Karpas-422 (cell line): ENCODE data around the gene FKBP15. TPM values are rescaled to one million over a fixed set of nuclear protein-coding genes. Genes with fewer than 3 reads are reported as not detected.

Experiments used
- DNase-seq: peaks from one replicate; pipeline ENCODE4 v3.0.0-alpha.2; 2015
- H2AFZ ChIP-seq: fragments of 200-600 bp; sonication (generic); 2 replicates; pipeline ENCODE4 v1.6.1; 2014; ENCODE audit warnings: antibody characterized with exemption, low read length, mixed read lengths
- H3K27ac ChIP-seq: fragments of 200-600 bp; sonication (generic); 2 replicates; pipeline ENCODE4 v1.5.1; 2014; ENCODE audit warnings: mild to moderate bottlenecking, low read length, moderate library complexity
- H3K27me3 ChIP-seq: fragments of 200-600 bp; sonication (generic); 2 replicates; pipeline ENCODE4 v1.6.1; 2014; ENCODE audit warnings: low read length, mixed read lengths
- H3K36me3 ChIP-seq: fragments of 200-600 bp; sonication (generic); 2 replicates; pipeline ENCODE4 v1.6.1; 2014; ENCODE audit warnings: low read length, mixed read lengths; ENCODE audit not compliant: insufficient read depth
- H3K4me1 ChIP-seq: fragments of 200-600 bp; sonication (generic); 2 replicates; pipeline ENCODE4 v1.6.1; 2014; ENCODE audit warnings: mild to moderate bottlenecking, low read length, mixed read lengths
- H3K4me2 ChIP-seq: fragments of 200-600 bp; sonication (generic); 2 replicates; pipeline ENCODE4 v1.6.1; 2014; ENCODE audit warnings: low read length, low read depth, mild to moderate bottlenecking; ENCODE audit not compliant: poor library complexity, severe bottlenecking
- H3K4me3 ChIP-seq: fragments of 200-600 bp; sonication (generic); 2 replicates; pipeline ENCODE4 v1.5.1; 2014; ENCODE audit warnings: mild to moderate bottlenecking, antibody characterized with exemption, low read length, mixed read lengths
- H3K79me2 ChIP-seq: fragments of 200-600 bp; sonication (generic); 2 replicates; pipeline ENCODE4 v1.6.1; 2014; ENCODE audit warnings: mild to moderate bottlenecking, low read length, mixed read lengths
- H3K9ac ChIP-seq: fragments of 200-600 bp; sonication (generic); 2 replicates; pipeline ENCODE4 v1.6.0; 2014; ENCODE audit warnings: low read length
- H3K9me2 ChIP-seq: fragments of 200-600 bp; sonication (generic), shearing (Covaris generic); replicated peaks from 2 replicates; pipeline ENCODE4 v1.6.0; 2014; ENCODE audit warnings: mild to moderate bottlenecking, low read length, moderate library complexity; ENCODE audit not compliant: insufficient read depth
- H3K9me3 ChIP-seq: fragments of 300-700, 200-600 bp; sonication (generic); 2 replicates; pipeline ENCODE4 v1.6.1; 2014; ENCODE audit warnings: low read length, mixed read lengths
- H4K20me1 ChIP-seq: fragments of 200-600 bp; sonication (generic); 2 replicates; pipeline ENCODE4 v1.6.1; 2014; ENCODE audit warnings: mild to moderate bottlenecking, antibody characterized with exemption, low read length, low read depth; ENCODE audit not compliant: insufficient read depth
- total RNA-seq: library from RNA; depleted of rRNA; stranded (reverse); fragments of >200 nt; shearing (Covaris generic); gene quantifications from 2 replicates; pipeline ENCODE4 v1.2.3, GENCODE V29; 2014; ENCODE audit warnings: low replicate concordance

Gene FKBP15
- total RNA-seq, 1 experiment from 2014 or later = 65.1 TPM

DNA sequence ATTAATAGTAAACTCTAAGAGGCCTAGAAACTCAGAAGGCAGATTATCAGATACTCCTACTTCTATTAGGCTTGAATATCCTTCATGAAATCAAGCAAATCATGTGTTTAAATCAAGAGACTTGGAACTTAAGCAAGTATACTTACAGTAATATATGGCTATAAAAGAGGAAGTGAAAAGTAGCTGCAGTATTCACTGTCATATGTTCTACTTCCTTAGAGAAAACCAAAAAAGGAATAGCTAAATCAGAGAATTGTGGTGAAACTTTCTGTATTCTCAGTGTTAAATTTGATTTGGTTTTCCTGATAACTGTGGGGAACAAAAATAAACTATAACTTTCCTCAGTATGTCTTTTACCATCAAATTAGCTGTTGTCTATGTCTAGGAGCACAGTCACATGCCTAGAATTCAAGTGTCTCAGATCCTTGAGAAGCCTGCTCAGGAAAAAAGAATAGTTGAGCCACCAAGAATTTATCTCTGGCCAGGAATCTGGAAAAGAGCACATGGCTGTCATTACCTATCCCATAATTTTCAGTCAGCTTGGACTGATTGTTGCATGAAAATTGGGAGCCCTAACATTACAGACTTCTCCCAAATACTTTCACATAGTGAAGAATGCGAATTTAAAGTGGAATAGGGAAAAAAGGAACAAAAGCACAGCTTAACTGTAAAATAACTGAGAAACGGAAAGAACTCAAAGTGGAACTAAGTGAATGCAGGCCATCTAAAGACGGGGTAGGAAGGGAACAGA is 1.7 kb downstream of the FKBP15 start:
- no peaks in the 10 kb centered on the region for H3K27me3 ChIP-seq
- peak overlapping the region; percentile 90 for H3K4me3 ChIP-seq
- DNase-seq = peak; percentile 77
- H3K79me2 ChIP-seq = peaks cover 91% of the 10 kb centered on the region
- H3K4me1 ChIP-seq = peaks cover 58% of the 10 kb centered on the region
- peak overlapping the region; percentile 92 for H3K27ac ChIP-seq
- H3K9me2 ChIP-seq = no peaks in the 10 kb centered on the region
- no peaks in the 10 kb centered on the region for H3K9me3 ChIP-seq
- peak overlapping the region; percentile 97 for H3K4me2 ChIP-seq
- no peak overlapping the region for H2AFZ ChIP-seq
- 0 out of 2 replicates have a peak, but pooled peaks cover 2% of the 10 kb centered on the region for H4K20me1 ChIP-seq
- H3K9ac ChIP-seq = peak overlapping the region; percentile 86
- peaks cover 11% of the 10 kb centered on the region for H3K36me3 ChIP-seq

DNA sequence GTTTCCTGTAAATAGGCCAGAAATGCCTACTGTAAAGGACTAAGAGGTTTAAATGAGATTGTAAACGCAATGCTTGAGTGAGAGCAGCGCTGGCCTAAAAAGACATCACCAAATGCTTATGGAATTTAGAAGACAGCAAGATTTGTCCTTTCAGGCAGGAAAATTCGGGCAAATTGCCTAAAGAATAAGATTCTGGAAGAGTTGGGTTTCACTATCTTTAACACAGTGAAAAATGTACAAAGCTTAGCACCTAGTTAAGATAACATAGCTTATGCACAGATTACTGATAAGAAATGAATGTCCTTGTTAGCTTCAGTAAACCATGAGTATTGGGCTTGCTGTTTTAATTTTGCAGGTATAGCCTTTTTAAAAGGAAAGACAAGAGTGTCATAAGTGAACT is 4.7 kb downstream of the FKBP15 start:
- Histone ChIP-seq H3K27me3 (no peaks in the 10 kb centered on the region), H3K9ac (no peak overlapping the region), H3K4me1 (peaks cover 38% of the 10 kb centered on the region), H3K36me3 (peaks cover 17% of the 10 kb centered on the region), H2AFZ (no peak overlapping the region), H3K27ac (no peak overlapping the region), H4K20me1 (0 out of 2 replicates have a peak, but pooled peaks cover 10% of the 10 kb centered on the region), H3K4me2 (no peak overlapping the region), H3K4me3 (no peak overlapping the region), H3K9me2 (no peaks in the 10 kb centered on the region), H3K79me2 (peaks cover 90% of the 10 kb centered on the region), H3K9me3 (no peaks in the 10 kb centered on the region)
- DNase-seq = peak; percentile 37

- 0 out of 2 replicates have a peak, but pooled peaks cover 10% of the 10 kb centered on the region for H4K20me1 ChIP-seq
- H3K4me1 ChIP-seq = peaks cover 37% of the 10 kb centered on the region
- H3K9me3 ChIP-seq = no peaks in the 10 kb centered on the region
- no peak overlapping the region for H3K4me3 ChIP-seq
- peaks cover 17% of the 10 kb centered on the region for H3K36me3 ChIP-seq
- H3K9me2 ChIP-seq = no peaks in the 10 kb centered on the region
- H3K4me2 ChIP-seq = no peak overlapping the region
- peak; percentile 75 for DNase-seq
- peaks cover 80% of the 10 kb centered on the region for H3K79me2 ChIP-seq
- H3K27ac ChIP-seq = peak overlapping the region; percentile 45
- H3K9ac ChIP-seq = no peak overlapping the region
- no peak overlapping the region for H2AFZ ChIP-seq
- no peaks in the 10 kb centered on the region for H3K27me3 ChIP-seq
Observed at GRCh38 chr9:113215132-113215531, 5.9 kb downstream of the FKBP15 start.

GRCh38 chr9:113210815-113211214 is 10.3 kb downstream of the FKBP15 start:
- Histone ChIP-seq H3K9me2 (no peaks in the 10 kb centered on the region), H2AFZ (no peak overlapping the region), H3K9me3 (no peaks in the 10 kb centered on the region), H3K9ac (no peak overlapping the region), H3K4me3 (no peak overlapping the region), H4K20me1 (0 out of 2 replicates have a peak, but pooled peaks cover 10% of the 10 kb centered on the region), H3K4me1 (peaks cover 24% of the 10 kb centered on the region), H3K79me2 (peaks cover 69% of the 10 kb centered on the region), H3K4me2 (no peak overlapping the region), H3K27ac (no peak overlapping the region), H3K27me3 (no peaks in the 10 kb centered on the region), H3K36me3 (peaks cover 44% of the 10 kb centered on the region)
- no peak for DNase-seq

- H3K27ac ChIP-seq = no peak overlapping the region
- H3K79me2 ChIP-seq = peaks cover 39% of the 10 kb centered on the region
- DNase-seq = peak; percentile 12
- no peak overlapping the region for H3K4me2 ChIP-seq
- H3K9me3 ChIP-seq = no peaks in the 10 kb centered on the region
- no peaks in the 10 kb centered on the region for H3K9me2 ChIP-seq
- peaks cover 64% of the 10 kb centered on the region for H3K36me3 ChIP-seq
- no peak overlapping the region for H2AFZ ChIP-seq
- peaks cover 19% of the 10 kb centered on the region for H3K4me1 ChIP-seq
- H4K20me1 ChIP-seq = no peaks in the 10 kb centered on the region
- H3K27me3 ChIP-seq = no peaks in the 10 kb centered on the region
- no peak overlapping the region for H3K4me3 ChIP-seq
- no peak overlapping the region for H3K9ac ChIP-seq
Observed at GRCh38 chr9:113205861-113206260, 15.2 kb downstream of the FKBP15 start.

GRCh38 chr9:113205432-113205831 is 15.6 kb downstream of the FKBP15 start:
- H3K9ac ChIP-seq = no peak overlapping the region
- peaks cover 64% of the 10 kb centered on the region for H3K36me3 ChIP-seq
- H3K79me2 ChIP-seq = peaks cover 39% of the 10 kb centered on the region
- no peak for DNase-seq
- H3K9me2 ChIP-seq = no peaks in the 10 kb centered on the region
- no peaks in the 10 kb centered on the region for H3K9me3 ChIP-seq
- H3K4me3 ChIP-seq = no peak overlapping the region
- H3K4me1 ChIP-seq = peaks cover 19% of the 10 kb centered on the region
- H3K27ac ChIP-seq = no peak overlapping the region
- no peak overlapping the region for H3K4me2 ChIP-seq
- H2AFZ ChIP-seq = no peak overlapping the region
- no peaks in the 10 kb centered on the region for H4K20me1 ChIP-seq
- no peaks in the 10 kb centered on the region for H3K27me3 ChIP-seq

DNA sequence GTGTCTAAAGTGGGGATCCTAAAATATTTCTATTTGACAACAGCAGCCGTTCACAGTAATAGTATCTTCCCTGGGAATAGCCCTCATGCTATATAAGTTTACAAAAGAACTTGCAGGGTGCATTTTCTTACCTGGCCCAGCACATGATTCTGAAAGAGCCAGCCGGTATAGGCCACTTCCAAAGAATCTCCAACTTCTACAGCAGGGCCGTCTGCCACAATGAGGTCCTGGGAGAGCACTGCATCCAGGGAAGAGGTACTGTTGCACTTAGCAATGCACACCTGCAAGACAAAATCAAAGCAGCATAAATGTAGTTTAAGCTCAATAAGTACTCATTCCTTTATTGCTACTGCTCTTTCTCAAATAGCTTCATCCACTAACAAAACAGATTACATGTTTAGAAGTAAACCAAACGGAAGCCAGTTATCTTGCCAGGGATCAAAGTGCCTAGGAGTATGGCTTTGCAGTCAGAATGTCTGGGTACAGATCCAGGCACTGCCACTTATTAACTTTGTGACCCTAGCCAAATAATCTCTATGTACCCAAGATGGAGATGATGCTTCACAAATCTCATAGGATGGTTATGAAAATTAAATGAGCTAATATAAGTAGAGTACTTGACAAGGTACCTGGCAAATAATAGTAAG is 21.3 kb downstream of the FKBP15 start:
- H3K4me3 ChIP-seq = no peak overlapping the region
- peaks cover 54% of the 10 kb centered on the region for H3K36me3 ChIP-seq
- no peak for DNase-seq
- no peaks in the 10 kb centered on the region for H3K9me3 ChIP-seq
- H3K79me2 ChIP-seq = peaks cover 10% of the 10 kb centered on the region
- no peaks in the 10 kb centered on the region for H3K4me1 ChIP-seq
- no peak overlapping the region for H3K9ac ChIP-seq
- H3K27me3 ChIP-seq = no peaks in the 10 kb centered on the region
- H3K4me2 ChIP-seq = no peak overlapping the region
- H3K9me2 ChIP-seq = no peaks in the 10 kb centered on the region
- no peak overlapping the region for H2AFZ ChIP-seq
- no peaks in the 10 kb centered on the region for H4K20me1 ChIP-seq
- no peak overlapping the region for H3K27ac ChIP-seq

DNA sequence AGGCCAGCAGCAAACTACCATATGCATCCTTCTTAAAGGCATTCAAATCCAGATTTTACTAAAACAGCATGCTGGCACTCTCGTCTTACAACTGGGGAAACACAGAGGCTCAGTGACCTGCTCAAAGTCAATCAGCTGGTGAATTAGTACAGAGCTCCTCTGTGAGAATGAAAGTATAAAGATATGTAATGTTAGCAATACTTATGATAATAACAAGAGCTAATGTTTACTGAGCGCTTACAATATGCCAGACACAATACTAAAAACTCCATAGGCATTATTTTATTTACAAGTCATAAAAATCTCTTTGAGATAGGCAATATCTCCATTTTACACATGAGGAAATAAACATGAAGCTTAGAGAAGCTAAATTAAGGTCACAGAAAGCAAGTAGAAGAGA is 28.6 kb downstream of the FKBP15 start:
- no peak overlapping the region for H3K4me2 ChIP-seq
- no peak overlapping the region for H3K9ac ChIP-seq
- H3K4me3 ChIP-seq = no peak overlapping the region
- H3K9me2 ChIP-seq = no peaks in the 10 kb centered on the region
- no peak overlapping the region for H3K27ac ChIP-seq
- no peak overlapping the region for H2AFZ ChIP-seq
- H3K4me1 ChIP-seq = no peaks in the 10 kb centered on the region
- no peaks in the 10 kb centered on the region for H3K9me3 ChIP-seq
- peaks cover 57% of the 10 kb centered on the region; the same call in 1 of the 2 replicates for H3K36me3 ChIP-seq
- peaks cover 10% of the 10 kb centered on the region for H3K79me2 ChIP-seq
- no peak for DNase-seq
- H3K27me3 ChIP-seq = no peaks in the 10 kb centered on the region
- no peaks in the 10 kb centered on the region for H4K20me1 ChIP-seq
